IPS-18c (cell line): Measurements from ENCODE around the gene PSMA3.
A peak's percentile ranks its signal among the peaks of the same experiment; 100 is the strongest.

Source experiments
- H3K4me3 ChIP-seq: 2 replicates; pipeline ENCODE4 v1.7.0; 2013; ENCODE audit warnings: low read depth, mild to moderate bottlenecking, low read length, moderate library complexity; ENCODE audit not compliant: insufficient read depth
- H3K9me3 ChIP-seq: one replicate; pipeline ENCODE4 v1.6.1; 2013; ENCODE audit warnings: mild to moderate bottlenecking, low read length, moderate library complexity; ENCODE audit not compliant: control insufficient read depth, insufficient read depth

PSMA3 gene

DNA sequence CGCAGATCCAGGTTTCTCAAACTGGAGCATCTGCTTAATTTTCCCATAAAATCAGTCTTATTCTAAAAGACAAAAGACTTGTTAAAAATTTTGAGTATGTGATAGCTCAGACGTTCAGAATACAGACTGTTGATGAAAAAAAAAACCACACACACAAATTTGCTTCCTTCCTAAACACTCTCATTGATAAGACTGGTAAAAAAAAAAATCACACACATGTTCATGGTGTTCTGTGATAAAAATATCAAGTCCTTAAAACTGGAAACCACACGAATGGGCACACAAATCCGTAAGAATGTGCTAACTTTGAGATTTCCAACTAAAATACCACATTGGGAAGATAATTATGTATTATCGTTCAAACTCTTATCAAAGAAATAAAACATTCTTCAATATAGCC is 47.0 kb downstream of the PSMA3 start:
- no peaks in the 10 kb centered on the region for H3K9me3 ChIP-seq
- H3K4me3 ChIP-seq: no peak overlapping the region

DNA sequence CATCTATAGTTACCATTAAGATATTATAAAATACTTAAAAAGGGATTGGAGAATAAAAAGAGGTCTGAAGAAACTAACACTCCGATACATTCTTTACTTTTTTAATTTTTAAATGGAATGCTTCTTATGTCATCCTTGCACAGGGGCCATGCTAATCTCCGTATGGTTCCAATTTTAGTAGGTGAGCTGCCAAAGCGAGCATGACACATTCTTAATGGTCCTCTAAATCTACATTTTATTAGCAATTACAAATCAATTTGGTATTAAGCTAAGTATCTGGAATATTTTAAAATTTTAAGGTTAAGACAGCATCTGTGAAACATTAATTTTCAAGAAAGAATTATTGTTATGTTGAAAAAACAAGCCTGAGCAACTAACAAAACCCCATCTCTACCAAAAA is 47.5 kb downstream of the PSMA3 start:
- no peak overlapping the region for H3K4me3 ChIP-seq
- H3K9me3 ChIP-seq: no peaks in the 10 kb centered on the region

DNA sequence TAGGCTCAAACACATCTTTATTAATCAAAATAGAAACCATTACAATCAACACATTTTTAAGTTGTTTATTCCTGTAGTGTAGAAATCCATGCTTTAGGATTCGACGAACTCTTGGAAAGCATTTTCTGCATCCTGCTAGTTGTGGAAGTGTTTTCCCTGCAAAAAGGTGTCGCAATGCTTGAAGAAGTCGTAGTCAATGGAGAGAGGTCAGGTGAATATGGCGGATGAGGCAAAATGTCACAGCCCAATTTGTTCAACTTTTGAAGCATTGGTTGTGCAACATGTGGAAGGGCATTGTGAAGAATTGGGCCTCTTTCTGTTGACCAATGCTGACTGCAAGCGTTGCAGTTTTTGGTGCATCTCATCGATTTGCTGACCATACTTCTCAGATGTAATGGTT is 49.6 kb downstream of the PSMA3 start:
- Histone ChIP-seq H3K9me3 (peaks cover 4% of the 10 kb centered on the region), H3K4me3 (no peak overlapping the region)

DNA sequence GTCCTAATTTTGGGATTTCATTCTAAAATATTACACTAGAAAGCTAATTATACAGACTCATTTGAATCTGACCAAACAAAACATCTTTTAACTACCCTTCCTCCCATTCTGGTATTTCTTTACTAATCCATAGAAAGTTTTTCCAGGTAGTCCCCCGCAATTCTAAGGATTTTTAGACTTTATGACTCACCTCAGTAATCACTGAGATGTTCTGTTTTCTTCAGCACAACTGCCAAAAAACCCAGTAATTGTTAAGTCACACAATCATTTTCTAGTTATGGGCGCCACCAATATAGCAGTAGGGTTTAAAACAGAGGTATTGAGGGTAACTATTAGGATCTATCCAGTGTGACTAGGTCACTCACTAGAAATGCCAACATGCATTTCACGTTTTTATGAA is 52.1 kb downstream of the PSMA3 start:
- peak overlapping the region; percentile 97 for H3K4me3 ChIP-seq
- peaks cover 4% of the 10 kb centered on the region for H3K9me3 ChIP-seq

DNA sequence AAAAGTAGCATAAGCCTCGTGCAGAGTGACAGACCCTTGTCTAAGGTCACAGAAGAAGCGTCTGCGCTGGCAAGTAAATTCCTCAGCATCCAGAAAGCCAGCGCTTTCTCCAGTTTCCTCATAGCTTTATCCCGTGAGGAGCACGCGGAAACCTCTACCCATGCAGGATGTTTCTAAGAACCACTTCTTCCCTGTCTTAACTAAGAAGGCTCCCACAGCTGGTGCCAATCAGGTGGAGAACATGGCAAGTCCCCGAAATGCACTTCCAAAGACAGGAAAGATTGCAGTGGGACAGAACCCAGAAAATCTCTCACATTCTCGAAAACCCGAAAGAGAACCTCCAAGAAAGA is 52.7 kb downstream of the PSMA3 start:
- H3K9me3 ChIP-seq: peaks cover 4% of the 10 kb centered on the region
- peak overlapping the region; percentile 97 for H3K4me3 ChIP-seq

DNA sequence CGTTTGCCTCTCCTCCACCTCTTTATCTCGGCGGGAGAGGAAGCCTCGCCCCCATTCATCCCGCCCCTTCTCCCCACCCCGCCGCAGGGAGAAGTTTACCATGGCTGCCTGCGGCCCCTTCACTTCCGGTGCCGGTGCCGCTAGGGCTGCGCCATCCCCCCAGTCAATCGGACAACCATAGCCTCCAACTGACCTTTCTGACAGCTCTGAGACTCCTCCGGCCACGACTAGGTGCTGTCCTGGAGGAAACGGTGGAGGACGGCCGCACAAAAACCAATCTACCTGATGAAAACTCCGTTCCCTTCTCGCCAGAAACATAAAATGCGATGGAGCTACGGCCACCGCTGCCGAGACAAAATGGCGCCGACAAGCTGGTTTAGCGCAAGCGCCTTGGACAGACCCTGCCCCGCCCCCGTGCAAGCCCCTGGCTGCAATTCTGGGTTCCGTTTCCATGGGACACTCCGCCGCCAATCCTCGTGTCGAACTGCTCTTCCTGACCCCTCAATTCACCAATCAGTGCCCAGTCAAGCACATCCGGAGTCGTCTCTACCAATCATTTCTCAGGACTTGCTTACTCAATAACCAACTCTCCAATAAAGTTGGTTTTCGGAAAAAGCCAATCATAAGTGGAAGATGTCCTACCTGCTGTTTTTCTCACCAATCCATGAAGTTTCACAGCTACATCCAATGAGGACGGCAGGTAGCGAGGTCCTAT is 53.3 kb downstream of the PSMA3 start:
- Histone ChIP-seq H3K9me3 (peaks cover 4% of the 10 kb centered on the region), H3K4me3 (peak overlapping the region; percentile 97)

DNA sequence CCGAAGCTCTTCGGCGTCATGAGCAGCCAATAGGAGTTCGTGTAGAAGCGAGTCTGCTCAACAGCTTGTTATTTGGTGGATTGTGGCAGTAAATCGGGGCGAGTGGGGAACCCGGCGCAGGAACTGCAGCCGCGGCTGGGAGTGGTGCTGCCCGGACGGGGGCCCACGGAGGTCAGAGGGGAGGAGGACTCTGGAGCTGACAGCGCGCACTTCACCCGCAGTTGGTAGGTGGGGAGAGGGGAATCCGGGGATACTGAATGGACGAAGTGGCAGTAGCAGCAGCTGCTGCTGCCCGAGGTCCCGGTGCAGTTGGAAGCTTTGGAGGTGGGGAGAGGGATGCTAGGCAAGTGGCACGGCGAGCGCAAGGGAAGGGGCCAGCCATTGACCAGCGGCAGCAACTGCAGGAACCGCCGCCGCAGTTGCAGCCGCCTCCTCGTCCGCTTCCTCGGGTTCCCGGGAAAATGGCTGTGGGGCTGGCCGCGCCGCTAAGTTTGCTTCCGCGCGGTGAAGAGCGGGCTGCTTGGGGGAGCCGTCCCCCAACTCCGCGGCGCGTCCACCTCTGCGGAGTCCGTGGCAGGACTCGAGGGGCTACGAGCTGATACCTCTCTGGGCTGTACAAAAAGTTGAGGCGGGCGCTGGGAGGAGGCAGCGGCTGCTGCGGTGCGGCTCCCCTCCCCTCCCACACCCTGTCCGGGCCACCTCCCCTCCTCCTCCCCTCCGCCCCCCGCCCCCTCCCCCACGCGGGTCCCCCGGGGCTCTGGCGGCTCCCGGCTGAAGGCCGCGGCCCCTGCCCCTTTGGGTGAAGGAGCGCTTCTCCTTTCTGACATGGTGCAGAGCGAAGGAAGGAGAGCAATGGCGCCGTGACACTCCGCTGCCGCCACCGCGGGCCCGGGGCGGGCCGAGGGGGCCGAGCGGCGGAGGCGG is 54.1 kb downstream of the PSMA3 start, which contains the start of gene ARID4A:
Gene ARID4A (plus strand): TSS at position 79 of the 924 bp plus-strand sequence. CDS start 1,300 bp downstream, outside the sequence.
- Histone ChIP-seq H3K4me3 (peak within 1 kb of the TSS; percentile 97), H3K9me3 (peaks cover 4% of the 10 kb centered on the region)

DNA sequence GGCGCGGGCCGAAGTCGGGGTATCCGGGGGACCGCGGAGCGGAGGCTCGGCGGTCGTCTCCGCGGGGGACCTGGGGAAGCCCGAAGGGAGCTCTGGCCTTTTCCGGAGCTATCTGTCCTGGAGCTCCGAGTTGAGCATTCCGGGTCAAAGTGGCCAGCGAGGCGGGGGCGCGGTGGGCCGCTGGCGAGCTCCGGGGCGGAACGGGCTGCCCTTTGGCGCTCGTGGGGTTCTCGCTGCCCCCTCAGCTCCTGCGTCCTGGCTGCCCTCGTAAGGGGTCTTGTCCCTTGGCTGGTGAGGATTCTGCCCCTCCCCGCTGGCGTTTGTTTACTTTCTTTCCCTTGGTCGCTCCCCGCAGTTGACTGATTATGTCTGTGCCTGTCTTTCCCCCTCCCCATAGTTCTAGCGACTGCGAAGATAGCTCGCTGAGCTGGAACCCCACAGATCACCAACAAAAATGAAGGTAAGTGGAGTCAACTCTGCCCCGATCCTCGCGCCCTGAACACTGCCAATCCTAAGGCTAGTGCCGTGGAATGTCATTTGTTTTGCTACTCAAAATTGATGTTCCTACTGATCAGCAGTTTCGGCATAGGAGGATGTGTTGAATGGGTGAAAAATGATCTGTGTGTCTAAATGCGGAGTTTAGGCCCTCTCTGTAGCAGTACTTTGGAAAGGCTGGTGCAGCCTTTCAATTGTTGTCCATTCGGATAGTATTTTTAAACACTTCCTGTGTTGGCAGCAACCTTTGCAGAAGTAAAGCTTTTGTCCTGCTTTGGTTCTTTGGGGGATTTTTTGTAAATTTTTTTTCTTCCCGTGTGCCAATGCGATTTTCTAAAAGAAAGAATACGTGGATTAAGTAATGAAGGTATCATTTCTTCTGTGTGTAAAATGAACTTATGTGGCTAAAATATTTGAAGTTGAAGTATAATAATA is 55.0 kb downstream of the PSMA3 start:
- Histone ChIP-seq H3K9me3 (peaks cover 4% of the 10 kb centered on the region), H3K4me3 (peak overlapping the region; percentile 76)

DNA sequence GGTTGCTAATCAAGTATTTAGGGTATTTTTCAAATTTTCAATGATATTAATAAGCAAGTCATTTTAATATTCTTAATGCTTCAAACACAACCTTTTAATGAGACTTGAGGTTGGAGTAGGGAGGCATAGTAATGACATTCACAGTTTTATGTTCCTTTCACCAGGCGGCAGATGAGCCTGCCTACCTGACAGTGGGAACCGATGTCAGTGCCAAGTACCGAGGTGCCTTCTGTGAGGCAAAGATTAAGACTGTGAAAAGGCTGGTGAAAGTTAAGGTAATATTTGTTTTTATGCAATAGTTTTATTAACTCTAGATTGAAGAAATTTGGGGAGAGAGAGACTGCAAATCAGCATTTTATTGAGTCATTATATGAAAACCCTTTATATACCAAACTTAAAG is 56.8 kb downstream of the PSMA3 start:
- no peak overlapping the region for H3K4me3 ChIP-seq
- H3K9me3 ChIP-seq: peaks cover 4% of the 10 kb centered on the region

DNA sequence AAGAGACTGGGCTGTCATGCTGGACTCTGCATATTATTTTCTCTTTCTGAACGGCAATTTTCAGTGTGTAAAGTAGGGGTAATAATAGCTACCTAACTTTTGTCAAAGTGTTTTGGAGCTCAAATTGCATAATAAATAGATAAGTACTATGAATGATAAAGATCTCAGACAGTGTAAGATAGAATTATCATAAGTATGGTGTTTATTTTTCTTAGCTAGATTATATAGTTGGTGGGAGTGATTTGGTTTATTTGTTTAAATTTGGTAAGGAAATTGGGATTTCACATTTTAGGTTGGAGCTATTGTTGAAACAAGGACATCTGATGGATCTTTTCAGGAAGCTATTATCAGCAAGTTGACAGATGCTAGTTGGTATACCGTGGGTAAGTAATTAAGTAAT is 61.1 kb downstream of the PSMA3 start:
- no peaks in the 10 kb centered on the region for H3K9me3 ChIP-seq
- no peak overlapping the region for H3K4me3 ChIP-seq

DNA sequence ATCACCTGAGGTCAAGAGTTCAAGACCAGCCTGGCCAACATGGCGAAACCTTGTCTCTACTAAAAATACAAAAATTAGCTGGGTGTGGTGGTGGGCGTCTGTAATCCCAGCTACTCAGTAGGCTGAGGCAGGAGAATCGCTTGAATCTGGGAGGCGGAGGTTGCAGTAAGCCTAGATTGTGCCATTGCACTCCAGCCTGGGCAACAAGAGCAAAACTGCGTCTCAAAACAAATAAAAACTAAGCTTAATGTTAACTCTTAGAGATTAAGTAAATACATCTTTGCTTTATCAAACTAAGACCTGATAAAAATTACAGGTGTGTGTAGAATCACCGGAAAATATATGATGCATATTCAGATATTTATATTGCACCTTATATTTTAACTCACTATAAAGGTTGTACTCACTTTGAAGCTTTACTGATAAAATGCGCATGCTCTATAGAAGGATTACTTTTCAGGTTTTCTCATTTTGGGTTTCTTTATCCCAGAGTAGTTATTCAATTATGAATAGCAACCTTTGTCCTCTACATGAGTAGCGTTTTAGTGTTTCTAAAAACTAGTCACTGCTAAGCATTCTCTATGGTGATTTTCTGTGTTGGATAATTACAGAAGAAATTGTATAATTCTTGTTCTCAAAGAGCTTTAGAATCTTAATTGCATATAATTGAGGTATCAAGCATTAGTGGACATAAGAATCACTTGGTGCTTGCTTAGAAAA is 63.1 kb downstream of the PSMA3 start:
- no peaks in the 10 kb centered on the region for H3K9me3 ChIP-seq
- no peak overlapping the region for H3K4me3 ChIP-seq

DNA sequence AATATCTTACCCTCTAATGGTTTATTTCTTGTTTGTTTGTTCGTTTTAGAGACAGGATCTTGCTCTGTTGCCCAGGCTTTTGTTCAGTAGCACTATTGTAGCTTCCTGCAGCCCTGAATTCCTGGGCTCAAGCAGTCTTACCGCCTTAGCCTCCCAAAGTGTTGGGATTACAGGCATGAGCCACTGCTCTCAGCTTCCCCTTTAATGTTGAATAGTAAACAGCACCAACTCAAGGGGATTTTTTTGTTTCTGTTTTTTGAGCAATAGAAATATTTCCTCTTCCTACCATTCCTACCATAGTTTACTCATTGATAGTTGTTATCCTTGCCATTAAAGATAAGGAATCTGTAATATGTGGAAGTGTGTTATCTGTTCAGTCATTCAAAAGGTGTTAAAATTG is 64.4 kb downstream of the PSMA3 start:
- Histone ChIP-seq H3K9me3 (no peaks in the 10 kb centered on the region), H3K4me3 (no peak overlapping the region)

DNA sequence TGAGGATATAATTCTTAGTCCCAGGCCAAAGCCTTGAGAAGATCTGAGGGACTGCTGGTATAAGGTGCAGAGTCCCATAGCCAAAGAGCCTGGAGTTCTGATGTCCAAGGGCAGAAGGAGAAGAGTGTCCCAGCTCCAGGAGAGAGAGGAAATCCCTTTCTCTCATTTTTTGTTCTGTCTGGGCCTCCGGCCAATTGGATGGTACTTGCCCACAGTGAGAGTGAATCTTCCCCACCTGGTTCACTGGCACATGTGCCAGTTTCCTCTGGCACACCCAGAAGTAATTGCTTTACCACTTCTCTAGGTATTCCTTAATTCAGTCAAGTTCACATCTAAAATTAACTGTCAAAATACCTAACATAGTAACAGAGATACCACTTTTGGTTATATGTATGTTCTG is 69.1 kb downstream of the PSMA3 start:
- no peak overlapping the region for H3K4me3 ChIP-seq
- H3K9me3 ChIP-seq: no peaks in the 10 kb centered on the region

DNA sequence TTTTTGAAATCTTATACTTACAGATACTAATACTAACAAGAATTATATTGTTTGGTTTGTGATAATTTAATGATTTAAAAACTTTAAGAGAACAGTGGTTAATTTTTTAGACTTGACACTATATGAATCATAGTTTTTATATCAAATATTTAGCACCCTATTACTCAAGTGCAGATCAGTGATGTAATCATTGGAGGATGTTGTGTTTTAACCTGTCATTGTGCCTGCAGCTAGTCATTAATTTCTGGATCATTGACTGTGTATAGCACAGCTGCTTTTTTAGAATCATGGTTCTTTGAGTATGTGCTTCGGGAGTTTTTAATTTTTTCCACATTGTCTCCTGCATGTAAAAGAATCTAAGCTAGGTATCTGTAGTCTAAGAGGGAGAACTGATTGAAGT is 71.0 kb downstream of the PSMA3 start:
- no peaks in the 10 kb centered on the region for H3K9me3 ChIP-seq
- no peak overlapping the region for H3K4me3 ChIP-seq
